IMR-90 (cell line): ENCODE measurements around the gene RGMB. TPM values are rescaled to one million over a fixed set of nuclear protein-coding genes. Genes with fewer than 3 reads are reported as not detected.
A peak's percentile ranks its signal among the peaks of the same experiment; 100 is the strongest.

ENCODE experiments used
- ATAC-seq: fragments of 200-7000 bp; cut with Tn5 transposase; 2 replicates; pipeline ENCODE4 v1.9.1; 2020; ENCODE audit warnings: low read depth, mild to moderate bottlenecking, moderate library complexity
- BruUV-seq: library from RNA; stranded (reverse); fragments of 400-500 nt; replicated peaks from 2 replicates; lab custom pipeline; 2021; lab: Mats Ljungman, UMichigan
- CTCF ChIA-PET: fragments of 300-600 bp; formaldehyde crosslinking; extraction: SDS; loops from one replicate; lab custom pipeline; 2021; ENCODE audit warnings: antibody characterized with exemption; lab: Yijun Ruan, JAX
- POLR2A ChIA-PET: fragments of 300-600 bp; sonication (Branson Sonifier 250); formaldehyde crosslinking; loops from one replicate; lab custom pipeline; 2022; ENCODE audit warnings: antibody characterized with exemption; ENCODE audit not compliant: unreplicated experiment; lab: Charles Lee
- DNase-seq: peaks from one replicate; pipeline ENCODE4 v3.0.0; 2013
- H2AFZ ChIP-seq: replicated peaks from 2 replicates; pipeline ENCODE3; 2013; ENCODE audit warnings: low read length, mild to moderate bottlenecking; ENCODE audit not compliant: poor library complexity
- H2AK5ac ChIP-seq: 2 replicates; pipeline ENCODE4 v1.6.1; 2013; ENCODE audit warnings: low read depth, low read length, inconsistent platforms
- H2AK9ac ChIP-seq: replicated peaks from 2 replicates; pipeline ENCODE3; 2013; ENCODE audit warnings: mild to moderate bottlenecking, low read depth, low read length, moderate library complexity; ENCODE audit not compliant: poor library complexity
- H2BK120ac ChIP-seq: 2 replicates; pipeline ENCODE4 v1.6.1; 2013; ENCODE audit warnings: low read depth, low read length, inconsistent platforms
- H2BK15ac ChIP-seq: 3 replicates; pipeline ENCODE4 v1.6.1; 2013; ENCODE audit warnings: low read depth, low read length, inconsistent platforms
- H2BK20ac ChIP-seq: 2 replicates; pipeline ENCODE4 v1.6.1; 2013; ENCODE audit warnings: low read depth, mild to moderate bottlenecking, inconsistent platforms, low read length, moderate library complexity
- H2BK5ac ChIP-seq: 2 replicates; pipeline ENCODE4 v1.6.1; 2013; ENCODE audit warnings: mild to moderate bottlenecking, low read depth, low read length, inconsistent platforms; ENCODE audit not compliant: poor library complexity, severe bottlenecking
- H3K14ac ChIP-seq: replicated peaks from 2 replicates; pipeline ENCODE4 v1.6.1; 2013; ENCODE audit warnings: low read depth, low read length, inconsistent platforms
- H3K18ac ChIP-seq: 2 replicates; pipeline ENCODE4 v1.6.1; 2013; ENCODE audit warnings: low read depth, low read length, control low read depth
- H3K23ac ChIP-seq: 2 replicates; pipeline ENCODE4 v1.6.1; 2013; ENCODE audit warnings: low read depth, low read length, inconsistent platforms
- H3K27ac ChIP-seq: 2 replicates; pipeline ENCODE4 v1.5.1; 2013; ENCODE audit warnings: mild to moderate bottlenecking, control low read depth, low read length; ENCODE audit not compliant: insufficient read depth
- H3K27me3 ChIP-seq: 2 replicates; pipeline ENCODE4 v1.6.1; 2013; ENCODE audit warnings: low read length; ENCODE audit not compliant: control insufficient read depth, insufficient read depth
- H3K36me3 ChIP-seq: 2 replicates; pipeline ENCODE4 v1.6.1; 2013; ENCODE audit warnings: low read length, mixed read lengths; ENCODE audit not compliant: control insufficient read depth, insufficient read depth
- H3K4ac ChIP-seq: 2 replicates; pipeline ENCODE4 v1.6.1; 2013; ENCODE audit warnings: low read depth, low read length, inconsistent platforms
- H3K4me1 ChIP-seq: 2 replicates; pipeline ENCODE4 v1.6.1; 2013; ENCODE audit warnings: low read length, mixed read lengths; ENCODE audit not compliant: control insufficient read depth, insufficient read depth
- H3K4me2 ChIP-seq: 2 replicates; pipeline ENCODE4 v1.6.1; 2013; ENCODE audit warnings: low read depth, mild to moderate bottlenecking, control low read depth, low read length, moderate library complexity
- H3K4me3 ChIP-seq: 2 replicates; pipeline ENCODE4 v1.5.1; 2013; ENCODE audit warnings: low read depth, mild to moderate bottlenecking, control low read depth, low read length, moderate library complexity; ENCODE audit not compliant: insufficient read depth
- H3K56ac ChIP-seq: 2 replicates; pipeline ENCODE4 v1.6.1; 2013; ENCODE audit warnings: low read length, inconsistent platforms; ENCODE audit not compliant: insufficient read depth; ENCODE audit errors: extremely low read depth
- H3K79me1 ChIP-seq, 2 experiments: 2 replicates each; pipeline ENCODE4 v1.6.1; 2013; ENCODE audit warnings: low read length in 2 of 2, inconsistent platforms in 1 of 2, low read depth in 1 of 2
- H3K9ac ChIP-seq: 2 replicates; pipeline ENCODE4 v1.6.1; 2013; ENCODE audit warnings: low read depth, low read length, control low read depth
- H3K9me1 ChIP-seq: 2 replicates; pipeline ENCODE4 v1.6.1; 2013; ENCODE audit warnings: low read length, inconsistent platforms; ENCODE audit not compliant: insufficient read depth
- H3K9me3 ChIP-seq: 2 replicates; pipeline ENCODE4 v1.6.1; 2013; ENCODE audit warnings: low read length; ENCODE audit not compliant: control insufficient read depth, insufficient read depth
- H4K20me1 ChIP-seq: 2 replicates; pipeline ENCODE4 v1.6.1; 2013; ENCODE audit warnings: low read length, inconsistent platforms; ENCODE audit not compliant: insufficient read depth
- H4K5ac ChIP-seq: 2 replicates; pipeline ENCODE4 v1.6.1; 2013; ENCODE audit warnings: mild to moderate bottlenecking, low read depth, low read length, control low read depth
- H4K8ac ChIP-seq, 2 experiments: 2 replicates each; pipeline ENCODE4 v1.6.1; 2013; ENCODE audit warnings: low read depth in 2 of 2, low read length in 2 of 2, control low read depth in 1 of 2, inconsistent platforms in 1 of 2
- H4K91ac ChIP-seq: 2 replicates; pipeline ENCODE4 v1.6.1; 2013; ENCODE audit warnings: low read depth, low read length, inconsistent platforms; ENCODE audit not compliant: insufficient read depth
- BHLHE40 ChIP-seq: fragments of 150-350 bp; IDR thresholded peaks from 2 replicates; pipeline ENCODE4 v1.6.1; 2016; ENCODE audit warnings: mild to moderate bottlenecking, low read depth, low read length
- CEBPB ChIP-seq: IDR thresholded peaks from 2 replicates; pipeline ENCODE4 v1.6.1; 2012; ENCODE audit warnings: low read depth, low read length, improper control_type of control experiment
- CHD1 ChIP-seq: IDR thresholded peaks from 2 replicates; pipeline ENCODE4 v1.6.1; 2012; ENCODE audit warnings: low read depth, low read length, improper control_type of control experiment
- FOS ChIP-seq: fragments of 150-350 bp; IDR thresholded peaks from 2 replicates; pipeline ENCODE4 v1.6.1; 2016; ENCODE audit warnings: low read depth, low read length
- MAFK ChIP-seq: IDR thresholded peaks from 2 replicates; pipeline ENCODE4 v1.6.1; 2012; ENCODE audit warnings: low read depth, low read length, improper control_type of control experiment
- MAZ ChIP-seq: IDR thresholded peaks from 2 replicates; pipeline ENCODE4 v1.6.1; 2012; ENCODE audit warnings: low read depth, mild to moderate bottlenecking, low read length, improper control_type of control experiment, moderate library complexity, borderline replicate concordance
- MXI1 ChIP-seq: IDR thresholded peaks from 2 replicates; pipeline ENCODE4 v1.6.1; 2012; ENCODE audit warnings: low read depth, mild to moderate bottlenecking, low read length, moderate library complexity, borderline replicate concordance
- NFE2L2 ChIP-seq: fragments of 150-350 bp; IDR thresholded peaks from 2 replicates; pipeline ENCODE4 v1.6.1; 2016; ENCODE audit warnings: low read depth, mild to moderate bottlenecking, low read length
- POLR2A ChIP-seq: IDR thresholded peaks from 2 replicates; pipeline ENCODE4 v1.6.1; 2012; ENCODE audit warnings: mild to moderate bottlenecking, low read depth, low read length
- RAD21 ChIP-seq: IDR thresholded peaks from 2 replicates; pipeline ENCODE4 v1.6.1; 2012; ENCODE audit warnings: low read length, improper control_type of control experiment
- RCOR1 ChIP-seq: IDR thresholded peaks from 2 replicates; pipeline ENCODE4 v1.6.1; 2012; ENCODE audit warnings: mild to moderate bottlenecking, low read length, improper control_type of control experiment; ENCODE audit not compliant: insufficient replicate concordance
- RFX5 ChIP-seq: IDR thresholded peaks from 2 replicates; pipeline ENCODE4 v1.8.0; 2012; ENCODE audit warnings: low read depth, mild to moderate bottlenecking, low read length, moderate library complexity
- SMC3 ChIP-seq: fragments of 150-350 bp; IDR thresholded peaks from 2 replicates; pipeline ENCODE4 v1.6.1; 2016; ENCODE audit warnings: low read depth, mild to moderate bottlenecking, antibody characterized with exemption, low read length, moderate library complexity
- whole genome bisulfite sequencing, 2 experiments: methylation state at CpG; one replicate each; pipeline versions ENCODE4 v1.1.5 to v1.1.7; 2013; ENCODE audit warnings: missing lambda C conversion rate in 2 of 2; ENCODE audit not compliant: insufficient read length in 1 of 2; ENCODE audit errors: extremely low coverage in 2 of 2; 5-methylcytosine and 5-hydroxymethylcytosine counted together
- dilution Hi-C: fragments of 300-500 bp; cut with HindIII; formaldehyde crosslinking; loops from one replicate; pipeline ENCODE4 v1.14.3; 2018; ENCODE audit warnings: low sequenced_read_pairs; ENCODE audit not compliant: unreplicated experiment
- in situ Hi-C: fragments of 300-500 bp; cut with MboI; formaldehyde crosslinking; loops from 3 replicates; pipeline ENCODE4 v1.14.3; 2019; ENCODE audit warnings: low sequenced_read_pairs, inconsistent platforms, mixed read lengths
- intact Hi-C: fragments of 100-400 bp; cut with micrococcal nuclease; formaldehyde crosslinking; loops from 2 replicates; pipeline ENCODE4 v1.10.0; 2022
- polyA plus RNA-seq, 3 experiments: library from polyadenylated mRNA; depleted of rRNA; stranded (reverse); fragments of >200 nt; gene quantifications; 2 replicates each; pipeline ENCODE4 v1.2.3, GENCODE V29; 2012; ENCODE audit warnings: low replicate concordance in 1 of 3
- total RNA-seq: library from RNA; depleted of rRNA; stranded (reverse); fragments of >200 nt; gene quantifications from 2 replicates; pipeline ENCODE4 v1.2.3, GENCODE V29; 2012
- TF ChIP-seq, protein P1 (sequence below): fragments of 150-350 bp; IDR thresholded peaks from 2 replicates; pipeline ENCODE4 v1.6.1; 2016; ENCODE audit warnings: low read depth, mild to moderate bottlenecking, low read length, moderate library complexity, borderline replicate concordance
- TF ChIP-seq, protein P2 (sequence below): fragments of 150-350 bp; IDR thresholded peaks from 2 replicates; pipeline ENCODE4 v1.6.1; 2017; ENCODE audit warnings: mild to moderate bottlenecking, antibody characterized with exemption, low read length, low read depth
- TF ChIP-seq, protein P3 (sequence below): conservative IDR thresholded peaks from 2 replicates; pipeline ENCODE4 v1.5.1; 2012; ENCODE audit warnings: mild to moderate bottlenecking, low read depth, low read length, improper control_type of control experiment

The RGMB gene
- total and polyA plus RNA-seq, 2 of the 4 experiments (the other 2 are of a cell fraction): 74.4 to 129 TPM

DNA sequence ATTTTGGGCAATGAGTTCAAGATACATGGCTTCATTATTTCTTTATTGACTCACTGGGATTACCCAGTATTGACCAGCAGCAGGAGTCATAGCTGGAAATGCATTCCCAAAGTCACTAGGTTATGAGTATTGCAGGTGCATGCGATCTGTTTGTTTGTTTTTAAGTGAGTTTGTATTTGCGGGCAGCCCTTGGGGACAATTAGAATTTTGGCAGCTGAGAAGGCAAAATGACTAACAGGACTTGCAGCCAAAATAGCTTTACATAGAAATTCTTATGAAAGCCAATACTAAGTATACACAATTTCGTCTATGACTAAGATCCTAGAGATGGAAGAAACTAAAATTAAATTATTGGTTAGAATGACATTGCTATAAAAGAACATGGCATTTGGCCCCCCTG lies 18.1 kb upstream of the RGMB start:
- no peaks in the 10 kb centered on the region for H3K36me3 ChIP-seq
- no peak overlapping the region for H3K14ac ChIP-seq
- CTCF ChIA-PET: no interaction called here
- H4K5ac ChIP-seq: no peak overlapping the region
- no peaks in the 10 kb centered on the region for H3K9me3 ChIP-seq
- no peak overlapping the region for H3K56ac ChIP-seq
- H2AK5ac ChIP-seq: no peak overlapping the region
- H4K91ac ChIP-seq: no peak overlapping the region
- no peaks in the 10 kb centered on the region for H3K4me1 ChIP-seq
- H2AK9ac ChIP-seq: peak overlapping the region; percentile 73
- H3K27ac ChIP-seq: no peak overlapping the region
- H3K18ac ChIP-seq: no peak overlapping the region
- ATAC-seq: peak; percentile 72
- in situ Hi-C loops: no loop called here
- H2AFZ ChIP-seq: no peak overlapping the region
- intact Hi-C loops: no loop called here
- H4K20me1 ChIP-seq: no peaks in the 10 kb centered on the region
- H3K9ac ChIP-seq: no peak overlapping the region
- dilution Hi-C loops: no loop called here
- no TSS peak for BruUV-seq
- H3K4me3 ChIP-seq: no peak overlapping the region
- DNase-seq: peak; percentile 90
- no peak overlapping the region for H4K8ac ChIP-seq
- WGBS, 2 experiments: no CpG with 5 or more reads among the region's 3 CpGs
- no peak overlapping the region for H3K4ac ChIP-seq
- peak overlapping the region; percentile 79 for H2BK5ac ChIP-seq
- peak overlapping the region; percentile 14; the same call in 1 of the 2 replicates for H2BK20ac ChIP-seq
- POLR2A ChIA-PET: no interaction called here
- TF ChIP-seq NFE2L2 (no peak), RAD21 (no peak), MAZ (no peak), MXI1 (no peak), POLR2A (no peak), RCOR1 (peak; percentile 56), FOS (peak; percentile 50), MAFK (0 out of 2 replicates have a peak, but pooled peaks have one; percentile 2), RFX5 (no peak), BHLHE40 (no peak; the same call in 1 of the 2 replicates), CHD1 (no peak), CEBPB (peak; percentile 35; the same call in 1 of the 2 replicates), SMC3 (no peak)
- TF ChIP-seq, protein P1, sequence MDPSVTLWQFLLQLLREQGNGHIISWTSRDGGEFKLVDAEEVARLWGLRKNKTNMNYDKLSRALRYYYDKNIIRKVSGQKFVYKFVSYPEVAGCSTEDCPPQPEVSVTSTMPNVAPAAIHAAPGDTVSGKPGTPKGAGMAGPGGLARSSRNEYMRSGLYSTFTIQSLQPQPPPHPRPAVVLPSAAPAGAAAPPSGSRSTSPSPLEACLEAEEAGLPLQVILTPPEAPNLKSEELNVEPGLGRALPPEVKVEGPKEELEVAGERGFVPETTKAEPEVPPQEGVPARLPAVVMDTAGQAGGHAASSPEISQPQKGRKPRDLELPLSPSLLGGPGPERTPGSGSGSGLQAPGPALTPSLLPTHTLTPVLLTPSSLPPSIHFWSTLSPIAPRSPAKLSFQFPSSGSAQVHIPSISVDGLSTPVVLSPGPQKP: no peak
- TF ChIP-seq, protein P2, sequence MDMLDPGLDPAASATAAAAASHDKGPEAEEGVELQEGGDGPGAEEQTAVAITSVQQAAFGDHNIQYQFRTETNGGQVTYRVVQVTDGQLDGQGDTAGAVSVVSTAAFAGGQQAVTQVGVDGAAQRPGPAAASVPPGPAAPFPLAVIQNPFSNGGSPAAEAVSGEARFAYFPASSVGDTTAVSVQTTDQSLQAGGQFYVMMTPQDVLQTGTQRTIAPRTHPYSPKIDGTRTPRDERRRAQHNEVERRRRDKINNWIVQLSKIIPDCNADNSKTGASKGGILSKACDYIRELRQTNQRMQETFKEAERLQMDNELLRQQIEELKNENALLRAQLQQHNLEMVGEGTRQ: no peak
- TF ChIP-seq, protein P3, sequence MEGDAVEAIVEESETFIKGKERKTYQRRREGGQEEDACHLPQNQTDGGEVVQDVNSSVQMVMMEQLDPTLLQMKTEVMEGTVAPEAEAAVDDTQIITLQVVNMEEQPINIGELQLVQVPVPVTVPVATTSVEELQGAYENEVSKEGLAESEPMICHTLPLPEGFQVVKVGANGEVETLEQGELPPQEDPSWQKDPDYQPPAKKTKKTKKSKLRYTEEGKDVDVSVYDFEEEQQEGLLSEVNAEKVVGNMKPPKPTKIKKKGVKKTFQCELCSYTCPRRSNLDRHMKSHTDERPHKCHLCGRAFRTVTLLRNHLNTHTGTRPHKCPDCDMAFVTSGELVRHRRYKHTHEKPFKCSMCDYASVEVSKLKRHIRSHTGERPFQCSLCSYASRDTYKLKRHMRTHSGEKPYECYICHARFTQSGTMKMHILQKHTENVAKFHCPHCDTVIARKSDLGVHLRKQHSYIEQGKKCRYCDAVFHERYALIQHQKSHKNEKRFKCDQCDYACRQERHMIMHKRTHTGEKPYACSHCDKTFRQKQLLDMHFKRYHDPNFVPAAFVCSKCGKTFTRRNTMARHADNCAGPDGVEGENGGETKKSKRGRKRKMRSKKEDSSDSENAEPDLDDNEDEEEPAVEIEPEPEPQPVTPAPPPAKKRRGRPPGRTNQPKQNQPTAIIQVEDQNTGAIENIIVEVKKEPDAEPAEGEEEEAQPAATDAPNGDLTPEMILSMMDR: no peak
- no peak overlapping the region for H2BK120ac ChIP-seq
- H2BK15ac ChIP-seq: no peak overlapping the region
- H3K9me1 ChIP-seq: no peaks in the 10 kb centered on the region
- no peaks in the 10 kb centered on the region for H3K27me3 ChIP-seq
- H3K4me2 ChIP-seq: no peak overlapping the region
- H3K79me1 ChIP-seq: no peaks in the 10 kb centered on the region
- no peak overlapping the region for H3K23ac ChIP-seq
